Neutrophil (primary cell): ENCODE data around the gene CMTM4.

Source experiments
- H3K27ac ChIP-seq: fragments of 200-600 bp; sonication (generic); 2 replicates; pipeline ENCODE4 v1.5.1; 2016; ENCODE audit warnings: mild to moderate bottlenecking, moderate library complexity
- H3K27me3 ChIP-seq: fragments of 200-600 bp; sonication (generic); 2 replicates; pipeline ENCODE4 v1.6.0; 2016; ENCODE audit warnings: mild to moderate bottlenecking
- H3K36me3 ChIP-seq: fragments of 200-600 bp; sonication (generic); 2 replicates; pipeline ENCODE4 v1.5.1; 2017
- H3K4me1 ChIP-seq, 2 experiments: fragments of 200-600 bp in 1 of 2; sonication (generic) in 1 of 2; 1 replicate in 1 of 2; 2 replicates in 1 of 2; pipeline versions ENCODE4 v1.5.1 to v1.6.1; 2013 to 2016; ENCODE audit warnings: low read depth in 1 of 2, low read length in 1 of 2, mild to moderate bottlenecking in 1 of 2, moderate library complexity in 1 of 2; ENCODE audit not compliant: control insufficient read depth in 1 of 2, insufficient read depth in 1 of 2
- H3K4me3 ChIP-seq, 2 experiments: fragments of 200-600 bp in 1 of 2; sonication (generic) in 1 of 2; 1 replicate in 1 of 2; 2 replicates in 1 of 2; pipeline ENCODE4 v1.5.1; 2013 to 2016; ENCODE audit warnings: low read depth in 1 of 2, low read length in 1 of 2, mild to moderate bottlenecking in 1 of 2, moderate library complexity in 1 of 2
- H3K9me3 ChIP-seq: fragments of 200-600 bp; sonication (generic); 2 replicates; pipeline ENCODE4 v1.5.1; 2016
- TF ChIP-seq, protein P1 (sequence below): fragments of 200-600 bp; sonication (generic); IDR thresholded peaks from 2 replicates; pipeline ENCODE4 v1.5.1; 2016; ENCODE audit warnings: antibody characterized with exemption

The CMTM4 gene

DNA sequence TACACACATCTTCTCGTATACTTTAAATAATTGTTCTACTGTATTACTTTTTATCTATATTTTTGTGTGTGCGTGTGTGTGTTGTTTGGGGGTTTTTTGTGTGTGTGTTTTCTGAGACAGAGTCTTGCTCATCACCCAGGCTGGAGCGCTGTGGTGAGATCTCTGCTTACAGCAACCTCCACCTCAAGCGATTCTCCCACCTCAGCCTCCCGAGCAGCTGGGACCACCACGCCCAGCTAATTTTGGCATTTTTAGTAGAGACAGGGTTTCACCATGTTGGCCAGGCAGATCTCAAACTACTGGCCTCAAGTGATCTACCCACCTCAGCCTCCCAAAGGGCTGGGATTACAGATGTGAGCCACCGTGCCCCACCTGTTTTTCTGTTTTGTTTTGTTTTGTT lies 1.5 kb upstream of the CMTM4 start:
- Histone ChIP-seq H3K9me3 (no peaks in the 10 kb centered on the region), H3K36me3 (no peaks in the 10 kb centered on the region), H3K27ac (no peak overlapping the region), H3K27me3 (no peaks in the 10 kb centered on the region), H3K4me3 (no peak overlapping the region), H3K4me1 (peaks cover 50 to 52% of the 10 kb centered on the region in 2 experiments)
- TF ChIP-seq, protein P1, sequence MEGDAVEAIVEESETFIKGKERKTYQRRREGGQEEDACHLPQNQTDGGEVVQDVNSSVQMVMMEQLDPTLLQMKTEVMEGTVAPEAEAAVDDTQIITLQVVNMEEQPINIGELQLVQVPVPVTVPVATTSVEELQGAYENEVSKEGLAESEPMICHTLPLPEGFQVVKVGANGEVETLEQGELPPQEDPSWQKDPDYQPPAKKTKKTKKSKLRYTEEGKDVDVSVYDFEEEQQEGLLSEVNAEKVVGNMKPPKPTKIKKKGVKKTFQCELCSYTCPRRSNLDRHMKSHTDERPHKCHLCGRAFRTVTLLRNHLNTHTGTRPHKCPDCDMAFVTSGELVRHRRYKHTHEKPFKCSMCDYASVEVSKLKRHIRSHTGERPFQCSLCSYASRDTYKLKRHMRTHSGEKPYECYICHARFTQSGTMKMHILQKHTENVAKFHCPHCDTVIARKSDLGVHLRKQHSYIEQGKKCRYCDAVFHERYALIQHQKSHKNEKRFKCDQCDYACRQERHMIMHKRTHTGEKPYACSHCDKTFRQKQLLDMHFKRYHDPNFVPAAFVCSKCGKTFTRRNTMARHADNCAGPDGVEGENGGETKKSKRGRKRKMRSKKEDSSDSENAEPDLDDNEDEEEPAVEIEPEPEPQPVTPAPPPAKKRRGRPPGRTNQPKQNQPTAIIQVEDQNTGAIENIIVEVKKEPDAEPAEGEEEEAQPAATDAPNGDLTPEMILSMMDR: no peak

DNA sequence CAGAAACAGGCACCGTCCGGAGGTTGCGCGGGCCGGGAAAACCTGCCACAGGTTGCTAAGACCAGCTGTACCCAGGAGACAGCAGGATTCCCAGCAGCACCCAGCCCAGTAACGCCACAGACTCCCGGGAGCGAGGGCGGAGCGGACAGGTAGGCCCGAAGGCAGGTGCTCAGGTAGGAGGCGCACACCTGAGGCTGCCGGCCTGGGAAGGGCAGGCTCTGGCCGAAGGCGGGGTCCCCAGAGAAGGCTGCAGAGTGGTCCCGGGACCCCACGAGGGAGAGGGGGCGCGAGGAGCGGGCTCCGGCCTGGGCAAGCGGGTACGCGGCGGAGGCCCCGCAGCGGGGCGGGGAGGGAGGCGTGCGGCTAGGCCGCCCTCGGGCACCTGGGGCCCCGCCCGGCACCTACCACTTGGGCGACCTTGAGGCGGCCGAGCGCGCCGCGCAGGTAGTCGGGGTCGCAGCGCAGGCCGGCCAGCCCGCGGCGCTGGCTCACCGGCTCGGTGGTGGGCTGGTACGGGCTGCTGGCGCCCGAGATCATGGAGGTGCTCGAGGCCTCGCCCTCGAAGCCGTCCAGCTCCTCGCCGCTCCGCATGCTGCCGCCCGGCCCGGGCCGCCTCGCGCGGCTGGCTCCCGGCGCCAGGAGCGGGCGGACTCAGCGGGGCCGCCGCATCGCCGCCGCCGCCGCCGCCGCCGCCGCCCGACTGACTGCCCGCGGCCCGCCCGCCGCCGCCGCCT lies 441 bp downstream of the CMTM4 start:
- H3K27ac ChIP-seq: peak overlapping the region; percentile 63
- H3K4me1 ChIP-seq: peaks cover 43 to 45% of the 10 kb centered on the region in 2 experiments
- H3K27me3 ChIP-seq: no peaks in the 10 kb centered on the region

DNA sequence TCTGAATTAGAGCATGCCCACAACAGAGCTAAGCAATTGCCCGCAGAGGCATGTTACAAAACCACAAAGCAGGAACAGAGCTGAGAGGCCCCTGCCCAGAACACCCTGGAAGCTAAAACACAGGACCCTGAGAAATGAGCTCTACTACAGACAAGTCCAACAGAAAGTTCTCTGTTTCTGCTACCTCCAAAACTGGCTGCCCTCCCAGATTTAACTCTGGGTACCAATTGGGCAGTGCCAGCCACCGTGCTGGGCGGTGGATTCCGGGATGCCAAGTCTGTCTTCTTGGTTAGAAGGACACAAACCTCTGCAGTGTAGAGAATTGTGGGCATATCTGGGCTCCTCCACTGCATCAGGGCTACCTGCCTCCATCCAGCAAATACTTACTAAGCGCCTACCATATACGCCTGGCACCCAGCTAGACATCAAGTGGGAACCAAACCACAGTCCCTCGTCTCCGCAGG lies 1.0 kb downstream of the CMTM4 start:
- peak overlapping the region; percentile 63 for H3K27ac ChIP-seq
- no peaks in the 10 kb centered on the region for H3K27me3 ChIP-seq
- TF ChIP-seq, protein P1: no peak
- no peaks in the 10 kb centered on the region for H3K36me3 ChIP-seq
- H3K9me3 ChIP-seq: no peaks in the 10 kb centered on the region
- H3K4me1 ChIP-seq: peaks cover 37 to 39% of the 10 kb centered on the region in 2 experiments
- peak overlapping the region; percentile 70 to 75 for H3K4me3 ChIP-seq

More for the DNA sequence above, 441 bp downstream of the CMTM4 start:
- H3K4me3 ChIP-seq: peak overlapping the region; percentile 70 to 75
- no peaks in the 10 kb centered on the region for H3K9me3 ChIP-seq
- TF ChIP-seq, protein P1: no peak
- no peaks in the 10 kb centered on the region for H3K36me3 ChIP-seq

DNA sequence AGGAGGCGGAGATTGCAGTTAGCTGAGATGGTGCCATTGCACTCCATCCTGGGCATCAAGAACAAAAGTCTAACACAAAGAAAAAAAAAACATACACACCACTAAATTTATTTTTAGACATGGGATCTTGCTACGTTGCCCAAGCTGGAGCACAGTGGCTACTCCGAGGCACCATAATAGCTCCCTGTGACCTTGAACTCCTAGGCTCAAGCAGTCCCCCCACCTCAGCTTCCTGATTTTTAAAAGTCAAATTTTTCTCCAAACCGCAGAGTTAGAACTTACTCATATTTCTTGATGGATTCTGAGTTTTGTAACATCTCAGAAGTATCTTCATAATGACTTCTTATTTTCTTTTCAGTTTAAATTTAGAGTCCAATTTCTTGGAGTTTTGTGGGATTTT lies 3.4 kb downstream of the CMTM4 start:
- Histone ChIP-seq H3K9me3 (no peaks in the 10 kb centered on the region), H3K4me3 (no peak overlapping the region), H3K27ac (no peak overlapping the region), H3K27me3 (no peaks in the 10 kb centered on the region), H3K36me3 (no peaks in the 10 kb centered on the region), H3K4me1 (peaks cover 27 to 29% of the 10 kb centered on the region in 2 experiments)
- TF ChIP-seq, protein P1: no peak

DNA sequence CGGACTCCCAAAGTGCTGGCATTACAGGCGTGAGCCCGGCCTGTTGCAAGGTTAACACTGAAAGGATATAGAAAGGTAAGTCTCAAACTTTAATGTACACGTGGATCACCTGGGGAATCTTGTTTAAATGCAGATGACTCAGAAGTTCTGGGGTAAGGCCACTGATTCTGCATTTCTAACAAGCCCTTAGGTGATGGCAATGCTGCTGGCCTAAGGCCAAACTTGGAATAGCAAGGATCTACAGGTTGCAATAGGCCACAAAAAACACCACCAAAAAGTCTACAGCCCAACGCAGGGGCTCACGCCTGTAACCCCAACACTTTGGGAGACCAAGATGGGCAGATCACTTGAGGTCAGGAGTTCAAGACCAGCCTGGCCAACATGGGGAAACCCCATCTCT lies 4.2 kb downstream of the CMTM4 start:
- TF ChIP-seq, protein P1: no peak
- Histone ChIP-seq H3K9me3 (no peaks in the 10 kb centered on the region), H3K4me3 (no peak overlapping the region), H3K27me3 (no peaks in the 10 kb centered on the region), H3K4me1 (peaks cover 22 to 24% of the 10 kb centered on the region in 2 experiments), H3K36me3 (no peaks in the 10 kb centered on the region), H3K27ac (no peak overlapping the region)
